HepG2 (cell line): ENCODE measurements around the gene CPED1. TPM values are rescaled to one million over a fixed set of nuclear protein-coding genes. Genes with fewer than 3 reads are reported as not detected.

Experiments
- ATAC-seq: fragments of 200-7000 bp; cut with Tn5 transposase; 3 replicates; pipeline ENCODE4 v1.9.1; 2020; ENCODE audit warnings: mild to moderate bottlenecking, moderate library complexity
- BruUV-seq: library from RNA; stranded (reverse); fragments of 400-500 nt; replicated peaks from 2 replicates; lab custom pipeline; 2021; lab: Mats Ljungman, UMichigan
- CTCF ChIA-PET: fragments of 300-600 bp; formaldehyde crosslinking; extraction: SDS; loops from one replicate; lab custom pipeline; 2021; ENCODE audit warnings: low total read pairs, inconsistent platforms, low intra/inter-chr PET ratio; lab: Yijun Ruan, JAX
- POLR2A ChIA-PET: fragments of 350-600 bp; sonication (Branson Sonifier 250); formaldehyde crosslinking; loops from one replicate; lab custom pipeline; 2020; ENCODE audit warnings: antibody characterized with exemption, inconsistent platforms; lab: Yijun Ruan, JAX
- DNase-seq: peaks from one replicate; pipeline ENCODE4 v3.0.0-alpha.2; 2015; ENCODE audit warnings: low spot score
- FAIRE-seq: peaks from 3 replicates; lab custom pipeline; 2011; peaks lifted over from hg19 to GRCh38; lab: Jason Lieb, UNC
- H2AFZ ChIP-seq: one replicate; pipeline ENCODE4 v1.6.1; 2011; ENCODE audit warnings: low read length, inconsistent platforms
- H3K27ac ChIP-seq: fragments of 300-600 bp; 3 replicates; pipeline ENCODE4 v1.8.0; 2011; ENCODE audit warnings: mixed run types, mild to moderate bottlenecking, mixed read lengths, low read length, inconsistent platforms; ENCODE audit not compliant: insufficient read depth; ENCODE audit errors: extremely low read length
- H3K27me3 ChIP-seq, 2 experiments: fragments of 200-600 bp in 1 of 2; 2 replicates in 1 of 2; 3 replicates in 1 of 2; pipeline versions ENCODE4 v1.6.0 to v1.8.0; 2011; ENCODE audit warnings: low read length in 2 of 2, mild to moderate bottlenecking in 2 of 2, moderate library complexity in 2 of 2, inconsistent platforms in 1 of 2; ENCODE audit not compliant: insufficient read depth in 2 of 2, control insufficient read depth in 1 of 2
- H3K36me3 ChIP-seq, 2 experiments: fragments of 200-600 bp in 1 of 2; replicated peaks in 1 of 2; 2 replicates in 1 of 2; 3 replicates in 1 of 2; pipeline versions ENCODE4 v1.5.1 to v1.8.0; 2011; ENCODE audit warnings: low read length in 2 of 2, inconsistent platforms in 1 of 2; ENCODE audit not compliant: insufficient read depth in 2 of 2, control insufficient read depth in 1 of 2
- H3K4me1 ChIP-seq: 2 replicates; pipeline ENCODE4 v1.5.1; 2012; ENCODE audit warnings: low read length, inconsistent platforms; ENCODE audit not compliant: insufficient read depth
- H3K4me2 ChIP-seq: 2 replicates; pipeline ENCODE4 v1.6.0; 2011; ENCODE audit warnings: low read depth, low read length, inconsistent platforms
- H3K4me3 ChIP-seq, 3 experiments: fragments of 200-600 bp in 1 of 3; sonication (generic), shearing (Covaris generic) in 1 of 3; replicated peaks in 1 of 3; 2 replicates each; pipeline ENCODE4 v1.5.1; 2011 to 2016; ENCODE audit warnings: low read length in 3 of 3, inconsistent platforms in 2 of 3, low read depth in 2 of 3, mild to moderate bottlenecking in 2 of 3, control low read depth in 1 of 3, mixed read lengths in 1 of 3; ENCODE audit not compliant: insufficient read depth in 1 of 3
- H3K79me2 ChIP-seq: one replicate; pipeline ENCODE4 v1.6.1; 2011; ENCODE audit warnings: low read length, inconsistent platforms; ENCODE audit not compliant: insufficient read depth
- H3K9ac ChIP-seq: 2 replicates; pipeline ENCODE4 v1.6.0; 2011; ENCODE audit warnings: mild to moderate bottlenecking, low read depth, low read length, inconsistent platforms; ENCODE audit not compliant: insufficient read depth
- H3K9me3 ChIP-seq: 2 replicates; pipeline ENCODE4 v1.5.1; 2012; ENCODE audit warnings: mild to moderate bottlenecking, low read length
- H4K20me1 ChIP-seq: 2 replicates; pipeline ENCODE4 v1.6.0; 2011; ENCODE audit warnings: inconsistent platforms, mild to moderate bottlenecking, low read length, moderate library complexity; ENCODE audit not compliant: insufficient read depth
- ATF7 ChIP-seq, 2 experiments: fragments of 450-650 bp in 1 of 2; sonication (generic) in 1 of 2; formaldehyde crosslinking in 1 of 2; IDR thresholded peaks; 2 replicates each; pipeline versions ENCODE4 v1.4.0 to v1.6.1; 2016 to 2020; ENCODE audit warnings: antibody characterized with exemption in 1 of 2, mild to moderate bottlenecking in 1 of 2, missing genetic modification reagents in 1 of 2
- CHD2 ChIP-seq: IDR thresholded peaks from 2 replicates; pipeline ENCODE4 v1.6.1; 2011; ENCODE audit warnings: low read depth, low read length, improper control_type of control experiment
- MAFF ChIP-seq: IDR thresholded peaks from 2 replicates; pipeline ENCODE4 v1.6.1; 2011; ENCODE audit warnings: low read depth, low read length, improper control_type of control experiment
- MAFK ChIP-seq, 2 experiments: IDR thresholded peaks in 1 of 2; conservative IDR thresholded peaks in 1 of 2; 2 replicates each; pipeline ENCODE4 v1.6.1; 2011; ENCODE audit warnings: improper control_type of control experiment in 2 of 2, low read length in 2 of 2
- PHF20 ChIP-seq: sonication (generic); formaldehyde crosslinking; IDR thresholded peaks from 2 replicates; pipeline ENCODE4 v1.5.0; 2020; ENCODE audit warnings: mild to moderate bottlenecking, missing genetic modification reagents
- RARA ChIP-seq: IDR thresholded peaks from 2 replicates; pipeline ENCODE4 v1.6.1; 2016; ENCODE audit warnings: missing genetic modification reagents, missing compliant biosample characterization
- SALL2 ChIP-seq: sonication (generic); formaldehyde crosslinking; IDR thresholded peaks from 2 replicates; pipeline ENCODE4 v1.8.1; 2023; ENCODE audit warnings: mild to moderate bottlenecking, missing genetic modification reagents, inconsistent platforms
- SETDB1 ChIP-seq: sonication (generic); formaldehyde crosslinking; IDR thresholded peaks from 2 replicates; pipeline ENCODE4 v1.5.1; 2020; ENCODE audit warnings: missing genetic modification reagents, mild to moderate bottlenecking, borderline replicate concordance
- ZBTB8A ChIP-seq: sonication (generic); formaldehyde crosslinking; IDR thresholded peaks from 2 replicates; pipeline ENCODE4 v1.4.0; 2020; ENCODE audit warnings: mild to moderate bottlenecking, low read depth, missing genetic modification reagents, borderline replicate concordance
- ZFY ChIP-seq: sonication (generic); formaldehyde crosslinking; IDR thresholded peaks from 2 replicates; pipeline ENCODE4 v1.4.0; 2020; ENCODE audit warnings: missing genetic modification reagents
- ZNF280D ChIP-seq: sonication (generic); formaldehyde crosslinking; IDR thresholded peaks from 2 replicates; pipeline ENCODE4 v1.5.1; 2020; ENCODE audit warnings: mild to moderate bottlenecking, missing genetic modification reagents
- ZNF326 ChIP-seq: sonication (generic); formaldehyde crosslinking; IDR thresholded peaks from 2 replicates; pipeline ENCODE4 v1.4.0; 2020; ENCODE audit warnings: missing genetic modification reagents, borderline replicate concordance
- ZNF839 ChIP-seq: sonication (generic); formaldehyde crosslinking; IDR thresholded peaks from 2 replicates; pipeline ENCODE4 v1.4.0; 2020; ENCODE audit warnings: missing genetic modification reagents, mild to moderate bottlenecking, borderline replicate concordance
- WGBS: methylation state at CpG from one replicate; pipeline ENCODE4 v1.1.6; 2017; ENCODE audit warnings: low lambda C conversion rate; 5-methylcytosine and 5-hydroxymethylcytosine counted together
- in situ Hi-C: cut with HindIII; loops from 2 replicates; pipeline ENCODE4 v1.10.0; 2017; ENCODE audit warnings: low pct_unique_long_range_greater_than_20kb; ENCODE audit not compliant: extremely low pct_ligation_motif_present
- intact Hi-C: fragments of 100-400 bp; cut with micrococcal nuclease; formaldehyde crosslinking; loops from one replicate; pipeline ENCODE4 v1.10.0; 2022; ENCODE audit not compliant: unreplicated experiment
- polyA plus RNA-seq, 8 experiments: library from polyadenylated mRNA; depleted of rRNA in 3 of 8; stranded (reverse) in 7 of 8; unstranded in 1 of 8; fragments of >200 nt; fragmentation: Illumina TruSeq in 4 of 8; extraction: Trizol in 4 of 8; gene quantifications; 2 replicates each; pipeline versions ENCODE4 v1.2.1 to v1.2.3, GENCODE V29; 2011 to 2016; ENCODE audit warnings: low read depth in 4 of 8, missing spikeins in 1 of 8, mixed read lengths in 1 of 8; ENCODE audit not compliant: insufficient read depth in 1 of 8
- total RNA-seq, 5 experiments: library from RNA; depleted of rRNA; stranded (reverse); fragments of >200 nt; fragmentation: Illumina TruSeq; extraction: Trizol; gene quantifications; 2 replicates each; pipeline ENCODE4 v1.2.3, GENCODE V29; 2016; ENCODE audit warnings: low read depth in 1 of 5

The CPED1 gene
- total and polyA plus RNA-seq, 2 of the 13 experiments (the other 11 are each of a cell fraction or from before 2014, with no cell fraction given) = 11.5 to 27.0 TPM

- H3K79me2 ChIP-seq = no peaks in the 10 kb centered on the region
- no peak overlapping the region for H3K4me2 ChIP-seq
- DNase-seq = no peak
- H3K36me3 ChIP-seq = no peaks in the 10 kb centered on the region
- BruUV-seq = no TSS peak
- in situ Hi-C loops = loop anchor here (5.0 kb wide), 1 partner anchor 132 kb away; no protein-coding TSS in a partner anchor
- H3K9ac ChIP-seq = no peak overlapping the region
- no peaks in the 10 kb centered on the region for H3K4me1 ChIP-seq
- ChIA-PET POLR2A (no interaction called here), CTCF (no interaction called here)
- ATAC-seq = no peak
- H3K27ac ChIP-seq = no peak overlapping the region
- H2AFZ ChIP-seq = no peak overlapping the region
- H3K4me3 ChIP-seq = no peak overlapping the region
- 49% methylated on average over 3 of the region's 3 CpGs for WGBS
- no peaks in the 10 kb centered on the region for H3K9me3 ChIP-seq
- intact Hi-C loops = no loop called here
- H4K20me1 ChIP-seq = no peaks in the 10 kb centered on the region
- FAIRE-seq = no peak
- H3K27me3 ChIP-seq = no peaks in the 10 kb centered on the region
- no peak for TF ChIP-seq PHF20 (CRISPR knock-in tag)
- peak; percentile 42 to 64; a peak in 3 of 4 replicates for TF ChIP-seq MAFK (conservative IDR thresholded peaks at IDR 0.05 in 1 of 2, IDR thresholded peaks at IDR 0.05 in 1 of 2; ENCODE audit: low read length in 2 of 2)
- no peak for TF ChIP-seq SALL2 (CRISPR knock-in tag)
- TF ChIP-seq ZFY = no peak
- peak; percentile 60 for TF ChIP-seq MAFF
- no peak for TF ChIP-seq SETDB1
- no peak for TF ChIP-seq CHD2
- TF ChIP-seq ZBTB8A (CRISPR knock-in tag) = no peak
- no peak for TF ChIP-seq RARA (CRISPR knock-in tag)
- no peak for TF ChIP-seq ATF7 (IDR thresholded peaks at IDR 0.05)
- no peak for TF ChIP-seq ATF7 (CRISPR knock-in tag; IDR thresholded peaks at IDR 0.05)
- TF ChIP-seq ZNF839 (CRISPR knock-in tag) = no peak
- TF ChIP-seq ZNF326 (CRISPR knock-in tag) = no peak
- no peak for TF ChIP-seq ZNF280D
Observed at GRCh38 chr7:120939345-120939744, 49.2 kb upstream of the CPED1 start.
